OCI-LY3 (cell line): ENCODE results near the gene ZNF319.

Experiments used
- H2AFZ ChIP-seq: fragments of 200-600, 300-600 bp; shearing (Covaris generic); 2 replicates; pipeline ENCODE4 v1.6.0; 2014; ENCODE audit warnings: antibody characterized with exemption, low read depth, low read length
- H3K27ac ChIP-seq: fragments of 200-600, 300-600 bp; sonication (generic); 2 replicates; pipeline ENCODE4 v1.5.1; 2014; ENCODE audit warnings: mild to moderate bottlenecking, low read length, moderate library complexity, mixed read lengths
- H3K27me3 ChIP-seq: fragments of 200-600, 300-600 bp; sonication (generic); 2 replicates; pipeline ENCODE4 v1.6.1; 2014; ENCODE audit warnings: low read depth, low read length, mixed read lengths
- H3K36me3 ChIP-seq: fragments of 200-600, 300-600 bp; sonication (generic); replicated peaks from 2 replicates; pipeline ENCODE3; 2014; ENCODE audit warnings: low read depth, low read length, mixed read lengths
- H3K4me1 ChIP-seq: fragments of 300-600, 200-600 bp; sonication (generic); 2 replicates; pipeline ENCODE4 v1.6.1; 2014; ENCODE audit warnings: low read length, mixed read lengths
- H3K4me2 ChIP-seq: fragments of 200-600, 300-600 bp; sonication (generic); 2 replicates; pipeline ENCODE4 v1.6.1; 2014; ENCODE audit warnings: low read length, mixed read lengths
- H3K4me3 ChIP-seq: fragments of 300-600, 200-600 bp; sonication (generic); 2 replicates; pipeline ENCODE4 v1.5.1; 2014; ENCODE audit warnings: antibody characterized with exemption, mild to moderate bottlenecking, low read length, moderate library complexity
- H3K79me2 ChIP-seq: fragments of 300-600, 200-600 bp; shearing (Covaris generic); 2 replicates; pipeline ENCODE4 v1.6.1; 2014; ENCODE audit warnings: mild to moderate bottlenecking, low read length, mixed read lengths
- H3K9ac ChIP-seq: fragments of 300-600, 200-600 bp; shearing (Covaris generic); 2 replicates; pipeline ENCODE4 v1.6.0; 2014; ENCODE audit warnings: mild to moderate bottlenecking, low read length, moderate library complexity
- H3K9me3 ChIP-seq: fragments of 200-600, 300-600 bp; shearing (Covaris generic); 2 replicates; pipeline ENCODE4 v1.6.1; 2014; ENCODE audit warnings: low read length, mixed read lengths; ENCODE audit not compliant: insufficient read depth
- H4K20me1 ChIP-seq: fragments of 200-600, 300-600 bp; sonication (generic); 2 replicates; pipeline ENCODE4 v1.6.1; 2016; ENCODE audit warnings: low read length, mixed read lengths; ENCODE audit not compliant: insufficient read depth
- EZH2phosphoT487 ChIP-seq: fragments of 200-600 bp; shearing (Covaris generic); IDR thresholded peaks from 2 replicates; pipeline ENCODE4 v1.6.1; 2018; ENCODE audit warnings: antibody characterized with exemption, mixed run types, low read depth
- TF ChIP-seq, protein P1 (sequence below): fragments of 200-600, 300-600 bp; sonication (generic); IDR thresholded peaks from 2 replicates; pipeline ENCODE4 v1.5.1; 2014; ENCODE audit warnings: antibody characterized with exemption, low read length, low read depth

The ZNF319 gene

DNA sequence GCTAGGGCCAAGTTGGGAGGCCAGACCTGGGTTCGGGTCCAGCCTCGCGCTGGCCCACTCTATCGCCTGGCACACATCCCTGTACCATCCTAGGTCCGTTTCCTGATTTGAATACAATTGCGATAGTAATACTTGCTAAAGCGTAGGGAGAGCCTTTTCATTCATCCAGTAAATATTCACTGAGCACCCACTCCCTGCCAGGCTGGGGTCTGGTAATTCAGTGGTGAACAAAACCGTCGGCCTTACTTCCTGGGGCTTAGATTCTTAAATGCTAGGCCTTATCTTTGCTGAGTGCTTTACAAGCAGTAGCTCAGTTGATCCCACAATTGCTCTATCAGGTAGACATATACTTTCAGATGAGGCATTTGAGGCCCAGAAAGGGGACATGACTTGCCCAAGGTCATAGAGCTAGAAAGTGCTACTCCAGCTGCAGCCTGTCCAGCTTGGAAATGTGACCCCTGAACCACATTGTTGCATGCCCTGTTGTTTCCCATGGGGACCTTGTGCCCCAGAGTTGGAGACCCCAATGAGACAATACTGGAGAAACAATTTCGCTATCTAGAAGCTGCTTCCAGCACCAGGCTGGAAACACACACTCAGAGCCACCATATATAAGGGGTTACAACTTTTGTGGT lies 1.4 kb upstream of the ZNF319 start:
- H2AFZ ChIP-seq: no peak overlapping the region
- peak overlapping the region; percentile 90 for H3K4me2 ChIP-seq

DNA sequence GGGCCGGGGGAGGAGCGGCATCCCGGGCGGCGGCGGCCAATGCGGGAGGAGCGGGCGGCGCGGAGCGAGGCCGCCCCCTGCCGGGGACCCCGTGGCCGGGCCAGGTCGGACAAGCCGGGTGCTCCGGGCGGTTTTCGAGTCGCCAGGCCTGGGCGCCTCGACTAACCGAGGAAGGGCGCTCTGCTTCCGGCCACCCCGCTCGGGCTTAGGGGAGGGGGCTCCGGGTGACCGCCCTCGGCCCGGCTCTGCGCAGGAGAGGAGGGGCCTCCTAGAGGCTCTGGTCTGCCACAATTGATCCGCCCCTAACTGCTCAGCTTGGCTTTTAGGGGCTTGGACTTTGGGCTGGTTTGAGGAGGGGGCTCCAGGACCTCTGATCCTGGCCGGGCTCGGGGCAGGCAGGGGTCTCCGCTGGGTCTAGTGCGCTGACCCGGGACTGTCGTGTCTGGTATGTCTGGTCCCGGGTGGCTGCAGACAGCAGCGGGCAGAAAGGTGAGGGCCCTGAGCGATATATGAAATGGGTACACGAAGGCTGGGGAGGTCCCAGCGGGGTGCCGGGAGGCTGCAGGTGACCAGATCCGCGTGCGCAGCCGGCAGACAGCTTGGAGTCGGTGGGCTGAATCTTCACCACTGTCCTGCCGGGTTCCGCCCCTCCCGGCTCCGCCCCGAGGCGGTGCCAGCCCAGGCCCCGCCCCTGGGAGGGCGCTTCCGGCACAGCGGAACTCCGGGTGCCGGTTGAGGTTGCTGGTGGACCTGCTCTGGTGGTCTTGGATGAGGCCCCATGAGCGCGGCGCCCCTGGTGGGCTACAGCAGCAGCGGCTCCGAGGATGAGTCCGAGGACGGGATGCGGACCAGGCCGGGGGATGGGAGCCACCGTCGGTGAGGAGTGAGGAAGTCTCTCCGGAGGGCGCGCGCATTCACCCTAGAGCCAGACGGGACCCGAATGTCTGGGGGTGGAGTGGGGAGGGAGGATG lies 519 bp upstream of the ZNF319 start, which contains the start of gene USB1:
Gene USB1, plus strand, starts transcription at position 702 of the 971 bp plus-strand sequence. Its CDS starts 77 bp downstream, at position 779.
- peaks cover 22% of the 10 kb centered on the region for H3K4me1 ChIP-seq
- peak within 1 kb of the TSS; percentile 43 for H3K27ac ChIP-seq
- H3K4me2 ChIP-seq: peak within 1 kb of the TSS; percentile 90
- H4K20me1 ChIP-seq: no peaks in the 10 kb centered on the region
- H3K27me3 ChIP-seq: no peaks in the 10 kb centered on the region
- peak within 1 kb of the TSS; percentile 97 for H2AFZ ChIP-seq
- no peaks in the 10 kb centered on the region for H3K9me3 ChIP-seq
- peaks cover 3% of the 10 kb centered on the region; the same call in 1 of the 2 replicates for H3K79me2 ChIP-seq
- peaks cover 3% of the 10 kb centered on the region for H3K36me3 ChIP-seq
- H3K9ac ChIP-seq: peak within 1 kb of the TSS; percentile 81
- peak within 1 kb of the TSS; percentile 92 for H3K4me3 ChIP-seq
- no peak for TF ChIP-seq EZH2phosphoT487
- TF ChIP-seq, protein P1, sequence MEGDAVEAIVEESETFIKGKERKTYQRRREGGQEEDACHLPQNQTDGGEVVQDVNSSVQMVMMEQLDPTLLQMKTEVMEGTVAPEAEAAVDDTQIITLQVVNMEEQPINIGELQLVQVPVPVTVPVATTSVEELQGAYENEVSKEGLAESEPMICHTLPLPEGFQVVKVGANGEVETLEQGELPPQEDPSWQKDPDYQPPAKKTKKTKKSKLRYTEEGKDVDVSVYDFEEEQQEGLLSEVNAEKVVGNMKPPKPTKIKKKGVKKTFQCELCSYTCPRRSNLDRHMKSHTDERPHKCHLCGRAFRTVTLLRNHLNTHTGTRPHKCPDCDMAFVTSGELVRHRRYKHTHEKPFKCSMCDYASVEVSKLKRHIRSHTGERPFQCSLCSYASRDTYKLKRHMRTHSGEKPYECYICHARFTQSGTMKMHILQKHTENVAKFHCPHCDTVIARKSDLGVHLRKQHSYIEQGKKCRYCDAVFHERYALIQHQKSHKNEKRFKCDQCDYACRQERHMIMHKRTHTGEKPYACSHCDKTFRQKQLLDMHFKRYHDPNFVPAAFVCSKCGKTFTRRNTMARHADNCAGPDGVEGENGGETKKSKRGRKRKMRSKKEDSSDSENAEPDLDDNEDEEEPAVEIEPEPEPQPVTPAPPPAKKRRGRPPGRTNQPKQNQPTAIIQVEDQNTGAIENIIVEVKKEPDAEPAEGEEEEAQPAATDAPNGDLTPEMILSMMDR: peak; percentile 53

More for the DNA sequence above, 1.4 kb upstream of the ZNF319 start:
- no peaks in the 10 kb centered on the region for H3K27me3 ChIP-seq
- H3K4me3 ChIP-seq: peak overlapping the region; percentile 92
- H3K9ac ChIP-seq: peak overlapping the region; percentile 81
- H3K79me2 ChIP-seq: peaks cover 3% of the 10 kb centered on the region; the same call in 1 of the 2 replicates
- no peak for TF ChIP-seq EZH2phosphoT487
- TF ChIP-seq, protein P1: no peak
- H3K9me3 ChIP-seq: no peaks in the 10 kb centered on the region
- peaks cover 7% of the 10 kb centered on the region for H3K36me3 ChIP-seq
- H3K27ac ChIP-seq: no peak overlapping the region
- H3K4me1 ChIP-seq: peaks cover 22% of the 10 kb centered on the region
- no peaks in the 10 kb centered on the region for H4K20me1 ChIP-seq

DNA sequence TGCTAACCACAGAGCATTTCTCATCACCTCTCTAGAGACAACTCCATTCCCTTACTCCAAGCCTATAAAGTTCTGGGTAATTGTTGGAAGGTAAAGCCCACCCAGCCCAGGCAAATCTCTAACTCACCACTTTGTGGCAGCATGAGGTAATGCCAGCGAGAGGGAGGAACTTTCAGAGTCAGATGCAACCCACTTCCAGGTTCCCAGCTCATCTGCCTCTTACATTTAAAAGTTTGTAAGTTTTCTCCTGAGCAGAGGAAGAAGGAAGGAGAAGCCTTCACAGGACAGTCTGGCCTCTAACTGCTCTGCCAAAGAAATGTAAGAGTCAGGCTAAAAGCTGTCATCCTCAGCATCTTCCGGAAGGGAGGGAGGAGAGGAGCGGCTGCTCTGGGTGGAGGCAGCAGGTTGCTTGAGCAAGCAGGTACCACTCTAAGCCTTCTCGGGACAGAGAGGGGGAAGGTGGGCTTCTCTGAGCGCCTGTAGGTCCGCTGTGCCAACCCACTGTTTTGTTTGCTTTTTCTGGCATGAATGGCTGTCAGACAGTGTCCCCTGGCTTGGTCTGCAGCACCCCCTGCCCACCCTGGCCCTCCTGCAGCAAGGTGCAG lies 1.0 kb downstream of the ZNF319 start:
- peak overlapping the region; percentile 92 for H3K4me3 ChIP-seq
- H3K27ac ChIP-seq: no peak overlapping the region
- H3K79me2 ChIP-seq: peaks cover 3% of the 10 kb centered on the region; the same call in 1 of the 2 replicates
- H3K9ac ChIP-seq: peak overlapping the region; percentile 78
- no peak overlapping the region for H2AFZ ChIP-seq
- H3K9me3 ChIP-seq: no peaks in the 10 kb centered on the region
- TF ChIP-seq, protein P1: peak; percentile 11
- no peak for TF ChIP-seq EZH2phosphoT487
- peaks cover under 1% of the 10 kb centered on the region for H3K36me3 ChIP-seq
- H3K4me1 ChIP-seq: peaks cover 22% of the 10 kb centered on the region
- H4K20me1 ChIP-seq: peaks cover 4% of the 10 kb centered on the region; the same call in 1 of the 2 replicates
- H3K4me2 ChIP-seq: peak overlapping the region; percentile 88
- no peaks in the 10 kb centered on the region for H3K27me3 ChIP-seq
